Measurements from ENCODE around the gene GAB2. TPM values are rescaled to one million over a fixed set of nuclear protein-coding genes. Genes with fewer than 3 reads are reported as not detected.
A peak's percentile ranks its signal among the peaks of the same experiment; 100 is the strongest.

Gene GAB2
- total and polyA plus RNA-seq, 8 donors, result 2.2 to 19.3 (median 8.6) TPM

- H3K36me3 ChIP-seq, result no peaks in the 10 kb centered on the region
- WGBS, 5 donors, result 94 to 97% (median 95%) methylated on average over 2 of the region's 2 CpGs
- no peak for TF ChIP-seq EP300 (IDR thresholded peaks at IDR 0.05)
- TF ChIP-seq POLR2AphosphoS5 (IDR thresholded peaks at IDR 0.05), result no peak
- no peak for TF ChIP-seq POLR2A (IDR thresholded peaks at IDR 0.05)
- no peak for TF ChIP-seq CTCF (IDR thresholded peaks at IDR 0.05)
- no peaks in the 10 kb centered on the region for H3K27me3 ChIP-seq
- no peak for DNase-seq
- H3K27ac ChIP-seq, result no peak overlapping the region
- peaks cover 0 to 21% (median 11%) of the 10 kb centered on the region in 4 donors for H3K4me1 ChIP-seq
- H3K4me3 ChIP-seq, result no peak overlapping the region
- intact Hi-C loops (cut with DNase I; ENCODE audit: low total_unique reads), result no loop called here
- H3K9me3 ChIP-seq, result no peaks in the 10 kb centered on the region
Observed at GRCh38 chr11:78304201-78304600, 113.4 kb downstream of the GAB2 start.

GRCh38 chr11:78300108-78300839, 117.3 kb downstream of the GAB2 start:
- H3K9me3 ChIP-seq, result no peaks in the 10 kb centered on the region
- H3K4me1 ChIP-seq, result peaks cover 0 to 34% (median 8%) of the 10 kb centered on the region in 4 donors
- no peaks in the 10 kb centered on the region for H3K27me3 ChIP-seq
- H3K27ac ChIP-seq, result no peak overlapping the region
- intact Hi-C loops (cut with DNase I; ENCODE audit: low total_unique reads), result no loop called here
- DNase-seq, result no peak
- H3K4me3 ChIP-seq, result no peak overlapping the region
- 82 to 98% (median 94%) methylated on average over 5 of the region's 5 CpGs for WGBS, 5 donors
- TF ChIP-seq POLR2AphosphoS5 (IDR thresholded peaks at IDR 0.05) (no peak), POLR2A (IDR thresholded peaks at IDR 0.05) (no peak), EP300 (IDR thresholded peaks at IDR 0.05) (no peak), CTCF (IDR thresholded peaks at IDR 0.05) (no peak)
- no peaks in the 10 kb centered on the region for H3K36me3 ChIP-seq

GRCh38 chr11:78299000-78299710, 118.5 kb downstream of the GAB2 start:
- Histone ChIP-seq H3K4me1 (peaks cover 0 to 24% (median 7%) of the 10 kb centered on the region in 4 donors), H3K27ac (peak overlapping the region in 4 of 5 donors; percentile 0 to 45 (median 17)), H3K27me3 (no peaks in the 10 kb centered on the region), H3K9me3 (no peaks in the 10 kb centered on the region), H3K36me3 (no peaks in the 10 kb centered on the region), H3K4me3 (no peak overlapping the region)
- intact Hi-C loops (cut with DNase I; ENCODE audit: low total_unique reads), result no loop called here
- WGBS, 5 donors, result 40 to 67% (median 56%) methylated on average over 2 of the region's 2 CpGs
- TF ChIP-seq POLR2AphosphoS5 (IDR thresholded peaks at IDR 0.05) (no peak), POLR2A (IDR thresholded peaks at IDR 0.05) (no peak), EP300 (IDR thresholded peaks at IDR 0.05) (no peak), CTCF (IDR thresholded peaks at IDR 0.05) (no peak)
- DNase-seq, result no peak

- Histone ChIP-seq H3K4me3 (no peak overlapping the region), H3K9me3 (no peaks in the 10 kb centered on the region), H3K4me1 (peaks cover 0 to 24% (median 7%) of the 10 kb centered on the region in 4 donors), H3K27ac (peak overlapping the region in 2 of 5 donors; percentile 10 to 24), H3K36me3 (no peaks in the 10 kb centered on the region), H3K27me3 (no peaks in the 10 kb centered on the region)
- TF ChIP-seq CTCF (IDR thresholded peaks at IDR 0.05) (no peak), POLR2A (IDR thresholded peaks at IDR 0.05) (no peak), EP300 (IDR thresholded peaks at IDR 0.05) (no peak), POLR2AphosphoS5 (IDR thresholded peaks at IDR 0.05) (no peak)
- intact Hi-C loops (cut with DNase I; ENCODE audit: low total_unique reads), result no loop called here
- DNase-seq, result no peak
- WGBS, 5 donors, result 45 to 74% (median 63%) methylated on average over 1 of the region's 1 CpG
Observed at GRCh38 chr11:78298291-78298771, 119.3 kb downstream of the GAB2 start.

All from stomach (tissue), 9 donors.